ENCODE measurements around the gene PRDM10.

- no peak for TF ChIP-seq CTCF (IDR thresholded peaks at IDR 0.05)
- TF ChIP-seq, protein P1, sequence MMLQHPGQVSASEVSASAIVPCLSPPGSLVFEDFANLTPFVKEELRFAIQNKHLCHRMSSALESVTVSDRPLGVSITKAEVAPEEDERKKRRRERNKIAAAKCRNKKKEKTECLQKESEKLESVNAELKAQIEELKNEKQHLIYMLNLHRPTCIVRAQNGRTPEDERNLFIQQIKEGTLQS (CRISPR knock-in tag; conservative IDR thresholded peaks at IDR 0.05) = no peak
- no peak for TF ChIP-seq HMGXB4 (CRISPR knock-in tag; IDR thresholded peaks at IDR 0.05)
- no peak for TF ChIP-seq TEAD4 (CRISPR knock-in tag; IDR thresholded peaks at IDR 0.05)
- TF ChIP-seq NR3C1 (CRISPR knock-in tag; conservative IDR thresholded peaks at IDR 0.05; ENCODE audit: low read depth) = no peak
- no peak for TF ChIP-seq ESRRA (CRISPR knock-in tag; IDR thresholded peaks at IDR 0.05; ENCODE audit: borderline replicate concordance)
- no peak for TF ChIP-seq PRDM15 (CRISPR knock-in tag; IDR thresholded peaks at IDR 0.05)
- TF ChIP-seq ZNF263 (CRISPR knock-in tag; IDR thresholded peaks at IDR 0.05; ENCODE audit: low read depth) = no peak
- TF ChIP-seq CREM (CRISPR knock-in tag; IDR thresholded peaks at IDR 0.05) = no peak
- TF ChIP-seq, protein P2, sequence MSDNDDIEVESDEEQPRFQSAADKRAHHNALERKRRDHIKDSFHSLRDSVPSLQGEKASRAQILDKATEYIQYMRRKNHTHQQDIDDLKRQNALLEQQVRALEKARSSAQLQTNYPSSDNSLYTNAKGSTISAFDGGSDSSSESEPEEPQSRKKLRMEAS (CRISPR knock-in tag; IDR thresholded peaks at IDR 0.05) = no peak
- no peak for TF ChIP-seq ATF2 (CRISPR knock-in tag; IDR thresholded peaks at IDR 0.05; ENCODE audit: borderline replicate concordance, low read depth)
Measured at GRCh38 chr11:130003717-130004001, 1.0 kb upstream of the PRDM10 start.
